H1 (cell line): Measurements from ENCODE around the gene SRMS.

Experiments used
- EP300 ChIP-seq, 2 experiments: IDR thresholded peaks; 1 replicate in 1 of 2; 2 replicates in 1 of 2; pipeline ENCODE4 v1.6.1; 2011 to 2012; ENCODE audit warnings: low read depth in 2 of 2, low read length in 2 of 2, mild to moderate bottlenecking in 2 of 2, borderline replicate concordance in 1 of 2, inconsistent platforms in 1 of 2, moderate library complexity in 1 of 2
- GABPA ChIP-seq: IDR thresholded peaks from 2 replicates; pipeline ENCODE4 v1.6.1; 2011; ENCODE audit warnings: mild to moderate bottlenecking, low read length, moderate library complexity, borderline replicate concordance; ENCODE audit not compliant: insufficient read depth
- RAD21 ChIP-seq, 2 experiments: IDR thresholded peaks in 1 of 2; conservative IDR thresholded peaks in 1 of 2; 2 replicates each; pipeline ENCODE4 v1.6.1; 2011; ENCODE audit warnings: low read depth in 2 of 2, low read length in 2 of 2, improper control_type of control experiment in 1 of 2, inconsistent platforms in 1 of 2, mild to moderate bottlenecking in 1 of 2, moderate library complexity in 1 of 2
- TAF1 ChIP-seq: IDR thresholded peaks from 2 replicates; pipeline ENCODE4 v1.6.1; 2011; ENCODE audit warnings: mild to moderate bottlenecking, low read depth, low read length
- YY1 ChIP-seq: IDR thresholded peaks from 2 replicates; pipeline ENCODE4 v1.6.1; 2011; ENCODE audit warnings: low read depth, mild to moderate bottlenecking, low read length
- ZNF274 ChIP-seq: IDR thresholded peaks from 2 replicates; pipeline ENCODE4 v1.7.0; 2012; ENCODE audit warnings: low read length, borderline replicate concordance; ENCODE audit errors: extremely low read depth
- TF ChIP-seq, protein P1 (sequence below), 3 experiments: IDR thresholded peaks; 1 replicate in 2 of 3; 2 replicates in 1 of 3; pipeline versions ENCODE4 v1.5.1 to v1.6.1; 2011; ENCODE audit warnings: low read length in 3 of 3, mild to moderate bottlenecking in 3 of 3, inconsistent platforms in 2 of 3, low read depth in 1 of 3, moderate library complexity in 1 of 3; ENCODE audit not compliant: insufficient read depth in 1 of 3; ENCODE audit errors: control extremely low read depth in 1 of 3

DNA sequence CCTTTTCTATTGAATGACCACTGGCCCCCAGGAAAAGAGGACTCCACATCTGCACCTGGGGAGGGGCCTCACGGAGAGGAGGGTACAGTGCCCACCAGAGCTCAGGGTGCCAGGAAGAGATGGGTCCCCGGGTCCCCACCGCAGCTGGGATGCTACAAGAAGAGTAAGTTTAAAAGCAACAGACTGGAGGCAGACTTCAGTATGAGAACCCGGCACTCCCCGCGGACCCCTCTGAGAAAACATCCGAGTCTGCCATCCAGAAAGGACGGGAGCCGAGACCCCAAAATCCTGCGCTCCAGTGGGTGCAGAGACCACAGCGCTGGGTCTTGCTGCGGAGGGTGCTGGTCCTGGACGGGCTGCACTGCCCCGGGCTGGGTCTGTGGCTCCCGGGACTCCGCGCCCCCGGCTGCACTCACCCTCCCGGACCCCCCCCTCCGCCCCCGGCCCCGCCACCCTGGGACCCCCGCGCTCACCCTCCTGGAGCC is 26.1 kb upstream of the SRMS start:
- TF ChIP-seq RAD21 (IDR thresholded peaks at IDR 0.05 in 1 of 2, conservative IDR thresholded peaks at IDR 0.05 in 1 of 2; ENCODE audit: low read depth in 2 of 2, low read length in 2 of 2) (no peak), ZNF274 (no peak), TAF1 (no peak), GABPA (no peak), YY1 (no peak), EP300 (IDR thresholded peaks at IDR 0.05; ENCODE audit: borderline replicate concordance in 1 of 2, low read depth in 2 of 2, low read length in 2 of 2) (no peak)
- TF ChIP-seq, protein P1, sequence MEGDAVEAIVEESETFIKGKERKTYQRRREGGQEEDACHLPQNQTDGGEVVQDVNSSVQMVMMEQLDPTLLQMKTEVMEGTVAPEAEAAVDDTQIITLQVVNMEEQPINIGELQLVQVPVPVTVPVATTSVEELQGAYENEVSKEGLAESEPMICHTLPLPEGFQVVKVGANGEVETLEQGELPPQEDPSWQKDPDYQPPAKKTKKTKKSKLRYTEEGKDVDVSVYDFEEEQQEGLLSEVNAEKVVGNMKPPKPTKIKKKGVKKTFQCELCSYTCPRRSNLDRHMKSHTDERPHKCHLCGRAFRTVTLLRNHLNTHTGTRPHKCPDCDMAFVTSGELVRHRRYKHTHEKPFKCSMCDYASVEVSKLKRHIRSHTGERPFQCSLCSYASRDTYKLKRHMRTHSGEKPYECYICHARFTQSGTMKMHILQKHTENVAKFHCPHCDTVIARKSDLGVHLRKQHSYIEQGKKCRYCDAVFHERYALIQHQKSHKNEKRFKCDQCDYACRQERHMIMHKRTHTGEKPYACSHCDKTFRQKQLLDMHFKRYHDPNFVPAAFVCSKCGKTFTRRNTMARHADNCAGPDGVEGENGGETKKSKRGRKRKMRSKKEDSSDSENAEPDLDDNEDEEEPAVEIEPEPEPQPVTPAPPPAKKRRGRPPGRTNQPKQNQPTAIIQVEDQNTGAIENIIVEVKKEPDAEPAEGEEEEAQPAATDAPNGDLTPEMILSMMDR (IDR thresholded peaks at IDR 0.05; ENCODE audit: control extremely low read depth in 1 of 3, insufficient read depth in 1 of 3, low read depth in 1 of 3, low read length in 3 of 3), result no peak
